Liver (tissue), 3 donors: ENCODE data around the gene FSCN2.

Source experiments
- ATF3 ChIP-seq: IDR thresholded peaks from 2 replicates; pipeline ENCODE4 v1.6.1; 2016; ENCODE audit warnings: antibody characterized with exemption
- CTCF ChIP-seq: fragments of 150-350 bp; IDR thresholded peaks from 2 replicates; pipeline ENCODE4 v1.5.1; 2017; ENCODE audit warnings: improper control_type of control experiment, low read depth, low read length; ENCODE audit not compliant: missing input control
- EGR1 ChIP-seq, 2 donors: IDR thresholded peaks; 2 replicates each; pipeline ENCODE4 v1.6.1; 2016 to 2018; ENCODE audit warnings: antibody characterized with exemption in 2 of 2, low read depth in 2 of 2
- FOXA1 ChIP-seq: IDR thresholded peaks from 2 replicates; pipeline ENCODE4 v1.6.1; 2016; ENCODE audit warnings: antibody characterized with exemption
- GABPA ChIP-seq, 2 donors: IDR thresholded peaks in 1 of 2; conservative IDR thresholded peaks in 1 of 2; 2 replicates each; pipeline ENCODE4 v1.6.1; 2016; ENCODE audit warnings: antibody characterized with exemption in 2 of 2, mild to moderate bottlenecking in 1 of 2, moderate library complexity in 1 of 2
- JUND ChIP-seq, 2 donors: IDR thresholded peaks; 2 replicates each; pipeline ENCODE4 v1.6.1; 2016; ENCODE audit warnings: antibody characterized with exemption in 2 of 2
- NR2F2 ChIP-seq: IDR thresholded peaks from 2 replicates; pipeline ENCODE4 v1.6.1; 2016; ENCODE audit warnings: antibody characterized with exemption
- RAD21 ChIP-seq, 2 donors: IDR thresholded peaks; 2 replicates each; pipeline ENCODE4 v1.6.1; 2016; ENCODE audit warnings: antibody characterized with exemption in 2 of 2, mild to moderate bottlenecking in 2 of 2
- SP1 ChIP-seq: IDR thresholded peaks from 2 replicates; pipeline ENCODE4 v1.6.1; 2018; ENCODE audit warnings: antibody characterized with exemption, mild to moderate bottlenecking
- YY1 ChIP-seq: IDR thresholded peaks from 2 replicates; pipeline ENCODE4 v1.6.1; 2016; ENCODE audit warnings: antibody characterized with exemption, mild to moderate bottlenecking
- TF ChIP-seq, protein P1 (sequence below): IDR thresholded peaks from 2 replicates; pipeline ENCODE4 v1.6.1; 2016; ENCODE audit warnings: antibody characterized with exemption
- TF ChIP-seq, protein P2 (sequence below): IDR thresholded peaks from 2 replicates; pipeline ENCODE4 v1.6.1; 2016; ENCODE audit warnings: antibody characterized with exemption, mild to moderate bottlenecking
- TF ChIP-seq, protein P3 (sequence below): IDR thresholded peaks from 2 replicates; pipeline ENCODE4 v1.6.1; 2016; ENCODE audit warnings: antibody characterized with exemption
- donor health status: healthy.
- donor health status: healthy.

- TF ChIP-seq, protein P1, sequence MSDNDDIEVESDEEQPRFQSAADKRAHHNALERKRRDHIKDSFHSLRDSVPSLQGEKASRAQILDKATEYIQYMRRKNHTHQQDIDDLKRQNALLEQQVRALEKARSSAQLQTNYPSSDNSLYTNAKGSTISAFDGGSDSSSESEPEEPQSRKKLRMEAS = no peak
- TF ChIP-seq CTCF (no peak), FOXA1 (no peak), RAD21 (IDR thresholded peaks at IDR 0.05) (no peak), YY1 (no peak), SP1 (no peak), ATF3 (no peak), NR2F2 (no peak), GABPA (IDR thresholded peaks at IDR 0.05 in 1 of 2, conservative IDR thresholded peaks at IDR 0.05 in 1 of 2) (no peak), JUND (IDR thresholded peaks at IDR 0.05) (no peak), EGR1 (IDR thresholded peaks at IDR 0.05; ENCODE audit: low read depth in 2 of 2) (no peak)
- TF ChIP-seq, protein P2, sequence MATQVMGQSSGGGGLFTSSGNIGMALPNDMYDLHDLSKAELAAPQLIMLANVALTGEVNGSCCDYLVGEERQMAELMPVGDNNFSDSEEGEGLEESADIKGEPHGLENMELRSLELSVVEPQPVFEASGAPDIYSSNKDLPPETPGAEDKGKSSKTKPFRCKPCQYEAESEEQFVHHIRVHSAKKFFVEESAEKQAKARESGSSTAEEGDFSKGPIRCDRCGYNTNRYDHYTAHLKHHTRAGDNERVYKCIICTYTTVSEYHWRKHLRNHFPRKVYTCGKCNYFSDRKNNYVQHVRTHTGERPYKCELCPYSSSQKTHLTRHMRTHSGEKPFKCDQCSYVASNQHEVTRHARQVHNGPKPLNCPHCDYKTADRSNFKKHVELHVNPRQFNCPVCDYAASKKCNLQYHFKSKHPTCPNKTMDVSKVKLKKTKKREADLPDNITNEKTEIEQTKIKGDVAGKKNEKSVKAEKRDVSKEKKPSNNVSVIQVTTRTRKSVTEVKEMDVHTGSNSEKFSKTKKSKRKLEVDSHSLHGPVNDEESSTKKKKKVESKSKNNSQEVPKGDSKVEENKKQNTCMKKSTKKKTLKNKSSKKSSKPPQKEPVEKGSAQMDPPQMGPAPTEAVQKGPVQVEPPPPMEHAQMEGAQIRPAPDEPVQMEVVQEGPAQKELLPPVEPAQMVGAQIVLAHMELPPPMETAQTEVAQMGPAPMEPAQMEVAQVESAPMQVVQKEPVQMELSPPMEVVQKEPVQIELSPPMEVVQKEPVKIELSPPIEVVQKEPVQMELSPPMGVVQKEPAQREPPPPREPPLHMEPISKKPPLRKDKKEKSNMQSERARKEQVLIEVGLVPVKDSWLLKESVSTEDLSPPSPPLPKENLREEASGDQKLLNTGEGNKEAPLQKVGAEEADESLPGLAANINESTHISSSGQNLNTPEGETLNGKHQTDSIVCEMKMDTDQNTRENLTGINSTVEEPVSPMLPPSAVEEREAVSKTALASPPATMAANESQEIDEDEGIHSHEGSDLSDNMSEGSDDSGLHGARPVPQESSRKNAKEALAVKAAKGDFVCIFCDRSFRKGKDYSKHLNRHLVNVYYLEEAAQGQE = no peak
- TF ChIP-seq, protein P3, sequence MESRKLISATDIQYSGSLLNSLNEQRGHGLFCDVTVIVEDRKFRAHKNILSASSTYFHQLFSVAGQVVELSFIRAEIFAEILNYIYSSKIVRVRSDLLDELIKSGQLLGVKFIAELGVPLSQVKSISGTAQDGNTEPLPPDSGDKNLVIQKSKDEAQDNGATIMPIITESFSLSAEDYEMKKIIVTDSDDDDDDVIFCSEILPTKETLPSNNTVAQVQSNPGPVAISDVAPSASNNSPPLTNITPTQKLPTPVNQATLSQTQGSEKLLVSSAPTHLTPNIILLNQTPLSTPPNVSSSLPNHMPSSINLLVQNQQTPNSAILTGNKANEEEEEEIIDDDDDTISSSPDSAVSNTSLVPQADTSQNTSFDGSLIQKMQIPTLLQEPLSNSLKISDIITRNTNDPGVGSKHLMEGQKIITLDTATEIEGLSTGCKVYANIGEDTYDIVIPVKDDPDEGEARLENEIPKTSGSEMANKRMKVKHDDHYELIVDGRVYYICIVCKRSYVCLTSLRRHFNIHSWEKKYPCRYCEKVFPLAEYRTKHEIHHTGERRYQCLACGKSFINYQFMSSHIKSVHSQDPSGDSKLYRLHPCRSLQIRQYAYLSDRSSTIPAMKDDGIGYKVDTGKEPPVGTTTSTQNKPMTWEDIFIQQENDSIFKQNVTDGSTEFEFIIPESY = no peak
Measured at GRCh38 chr17:81547614-81547982, 19.4 kb downstream of the FSCN2 start.
